Gastrocnemius medialis (tissue), 4 donors: ENCODE data around the gene PCSK6. TPM values are rescaled to one million over a fixed set of nuclear protein-coding genes. Genes with fewer than 3 reads are reported as not detected.

Experiments used
- ATAC-seq, 2 donors: fragments of 150-250 bp; one replicate each; pipeline ENCODE4 v1.9.1; 2016
- DNase-seq, 2 donors: peaks; one replicate each; pipeline ENCODE4 v3.0.0-alpha.2; 2019
- H3K27ac ChIP-seq, 4 donors: fragments of 200-600 bp; sonication (generic); 1 replicate in 1 of 4; 2 replicates in 3 of 4; pipeline ENCODE4 v1.5.1; 2016 to 2018; ENCODE audit warnings: mild to moderate bottlenecking in 2 of 4, moderate library complexity in 1 of 4
- H3K27me3 ChIP-seq, 3 donors: fragments of 200-600 bp; sonication (generic) in 2 of 3; 1 replicate in 1 of 3; 2 replicates in 2 of 3; pipeline versions ENCODE4 v1.5.1 to v1.6.0; 2016 to 2019; ENCODE audit warnings: mild to moderate bottlenecking in 1 of 3, moderate library complexity in 1 of 3
- H3K36me3 ChIP-seq, 2 donors: fragments of 200-600 bp; sonication (generic) in 1 of 2; one replicate each; pipeline ENCODE4 v1.5.1; 2017 to 2018
- H3K4me1 ChIP-seq, 2 donors: fragments of 200-600 bp; sonication (generic) in 1 of 2; one replicate each; pipeline ENCODE4 v1.5.1; 2016 to 2017; ENCODE audit warnings: mild to moderate bottlenecking in 2 of 2
- H3K4me3 ChIP-seq, 4 donors: fragments of 200-600 bp; sonication (generic) in 3 of 4; 1 replicate in 1 of 4; 2 replicates in 3 of 4; pipeline ENCODE4 v1.5.1; 2016 to 2019; ENCODE audit warnings: mild to moderate bottlenecking in 2 of 4
- H3K9me3 ChIP-seq, 3 donors: fragments of 200-600 bp; sonication (generic) in 2 of 3; 1 replicate in 1 of 3; 2 replicates in 2 of 3; pipeline ENCODE4 v1.5.1; 2016 to 2019
- POLR2A ChIP-seq, 2 donors: fragments of 450-650 bp; IDR thresholded peaks; one replicate each; pipeline ENCODE4 v1.6.1; 2017; ENCODE audit warnings: antibody characterized with exemption in 2 of 2, mild to moderate bottlenecking in 2 of 2, moderate library complexity in 2 of 2
- in situ Hi-C, 4 donors: fragments of 200-750 bp; cut with MboI; loops; one replicate each; pipeline versions ENCODE4 v1.15.0 to v1.8.0; 2017; ENCODE audit warnings: low sequenced_read_pairs in 4 of 4
- intact Hi-C: fragments of 100-400 bp; cut with DNase I; formaldehyde crosslinking; loops from one replicate; pipeline ENCODE4 v1.15.1; 2023; ENCODE audit warnings: low total_unique reads
- total RNA-seq, 4 donors: library from RNA; depleted of rRNA; stranded (reverse); fragments of >200 nt; gene quantifications; one replicate each; pipeline versions ENCODE4 v1.1.0 to v1.2.3, GENCODE V29; 2016
- TF ChIP-seq, protein P1 (sequence below), 5 experiments: fragments of 450-650 bp in 3 of 5; fragments of 200-600 bp in 2 of 5; sonication (generic) in 2 of 5; IDR thresholded peaks in 4 of 5; conservative IDR thresholded peaks in 1 of 5; 1 replicate in 4 of 5; 2 replicates in 1 of 5; pipeline ENCODE4 v1.5.1; 2016 to 2019; ENCODE audit warnings: antibody characterized with exemption in 5 of 5, mild to moderate bottlenecking in 3 of 5, moderate library complexity in 3 of 5

Gene PCSK6
- total RNA-seq, 4 donors from 2014 or later: 12.8 to 46.0 (median 23.6) TPM

GRCh38 chr15:101452572-101452971, 36.9 kb downstream of the PCSK6 start:
- peak overlapping the region in 2 of 4 donors; percentile 1 to 94 for H3K27ac ChIP-seq
- TF ChIP-seq, protein P1, sequence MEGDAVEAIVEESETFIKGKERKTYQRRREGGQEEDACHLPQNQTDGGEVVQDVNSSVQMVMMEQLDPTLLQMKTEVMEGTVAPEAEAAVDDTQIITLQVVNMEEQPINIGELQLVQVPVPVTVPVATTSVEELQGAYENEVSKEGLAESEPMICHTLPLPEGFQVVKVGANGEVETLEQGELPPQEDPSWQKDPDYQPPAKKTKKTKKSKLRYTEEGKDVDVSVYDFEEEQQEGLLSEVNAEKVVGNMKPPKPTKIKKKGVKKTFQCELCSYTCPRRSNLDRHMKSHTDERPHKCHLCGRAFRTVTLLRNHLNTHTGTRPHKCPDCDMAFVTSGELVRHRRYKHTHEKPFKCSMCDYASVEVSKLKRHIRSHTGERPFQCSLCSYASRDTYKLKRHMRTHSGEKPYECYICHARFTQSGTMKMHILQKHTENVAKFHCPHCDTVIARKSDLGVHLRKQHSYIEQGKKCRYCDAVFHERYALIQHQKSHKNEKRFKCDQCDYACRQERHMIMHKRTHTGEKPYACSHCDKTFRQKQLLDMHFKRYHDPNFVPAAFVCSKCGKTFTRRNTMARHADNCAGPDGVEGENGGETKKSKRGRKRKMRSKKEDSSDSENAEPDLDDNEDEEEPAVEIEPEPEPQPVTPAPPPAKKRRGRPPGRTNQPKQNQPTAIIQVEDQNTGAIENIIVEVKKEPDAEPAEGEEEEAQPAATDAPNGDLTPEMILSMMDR (IDR thresholded peaks at IDR 0.05 in 4 of 5, conservative IDR thresholded peaks at IDR 0.05 in 1 of 5): no peak
- no peak for TF ChIP-seq POLR2A (IDR thresholded peaks at IDR 0.05)
- no peak overlapping the region for H3K4me3 ChIP-seq
- no peak for ATAC-seq
- no peaks in the 10 kb centered on the region for H3K27me3 ChIP-seq
- no peak for DNase-seq
- in situ Hi-C loops: no loop called here
- H3K4me1 ChIP-seq: peaks cover 32 to 42% of the 10 kb centered on the region in 2 donors
- H3K9me3 ChIP-seq: no peaks in the 10 kb centered on the region
- intact Hi-C loops: loop anchor here (5.0 to 10.0 kb wide), 2 partner anchors 175 to 192 kb away; partner anchors contain the start of gene SELENOS
- H3K36me3 ChIP-seq: no peaks in the 10 kb centered on the region

DNA sequence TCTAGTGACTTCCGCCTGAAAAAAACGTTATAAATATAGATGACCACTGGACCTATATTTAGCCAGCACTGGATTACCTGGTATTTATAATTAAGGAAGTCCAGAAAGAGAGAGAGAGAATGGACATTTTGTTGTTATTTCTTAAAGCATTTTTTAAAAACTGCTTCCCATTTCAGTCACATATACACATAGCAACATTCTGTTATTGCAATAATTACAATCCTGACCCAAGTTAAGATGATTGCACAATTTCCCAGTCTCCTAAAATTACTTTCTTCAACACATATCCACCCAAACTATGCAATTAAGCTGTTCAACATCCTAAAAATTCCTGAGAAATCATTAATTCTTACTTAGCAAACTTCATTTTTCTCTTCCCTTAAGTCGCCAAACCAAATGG, 37.7 kb downstream of the PCSK6 start:
- intact Hi-C loops: loop anchor here (5.0 to 10.0 kb wide), 2 partner anchors 175 to 193 kb away; partner anchors contain the start of gene SELENOS
- Histone ChIP-seq H3K27me3 (no peaks in the 10 kb centered on the region), H3K36me3 (no peaks in the 10 kb centered on the region), H3K4me3 (peak overlapping the region in 2 of 4 donors; percentile 12 to 19), H3K4me1 (peaks cover 37 to 49% of the 10 kb centered on the region in 2 donors), H3K27ac (peak overlapping the region; percentile 7 to 94 (median 48)), H3K9me3 (no peaks in the 10 kb centered on the region)
- DNase-seq (no peak), ATAC-seq (no peak)
- no peak for TF ChIP-seq POLR2A (IDR thresholded peaks at IDR 0.05)
- TF ChIP-seq, protein P1 (IDR thresholded peaks at IDR 0.05 in 4 of 5, conservative IDR thresholded peaks at IDR 0.05 in 1 of 5): no peak
- in situ Hi-C loops: no loop called here

DNA sequence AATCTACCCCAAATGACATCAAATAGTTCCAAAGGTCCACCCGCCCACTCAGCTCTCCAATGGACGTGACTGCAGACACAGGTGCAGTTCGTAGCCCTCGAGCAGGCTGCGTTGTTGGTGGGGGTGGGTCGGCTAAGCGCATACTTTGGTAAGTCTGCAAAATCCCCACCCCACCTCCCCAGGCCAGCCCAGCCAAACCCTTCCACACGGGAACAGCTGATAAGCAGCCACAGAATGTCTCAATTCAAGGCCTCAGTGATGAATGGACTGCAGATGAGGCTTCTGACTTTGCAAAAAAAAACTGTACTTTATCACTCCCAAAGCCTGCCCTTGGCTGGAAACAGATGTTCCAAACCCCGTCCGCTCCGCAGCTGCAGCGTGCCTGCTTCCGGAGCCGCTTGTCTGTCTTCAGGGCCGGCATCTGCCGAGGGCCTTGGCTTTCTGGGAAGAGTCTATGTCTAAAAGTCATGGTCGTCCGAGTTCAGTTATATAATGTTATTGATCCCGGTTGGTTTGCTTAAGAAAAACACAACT, 38.2 kb downstream of the PCSK6 start:
- H3K4me1 ChIP-seq: peaks cover 42 to 50% of the 10 kb centered on the region in 2 donors
- H3K27ac ChIP-seq: peak overlapping the region; percentile 7 to 94 (median 48)
- no peak for TF ChIP-seq POLR2A (IDR thresholded peaks at IDR 0.05)
- TF ChIP-seq, protein P1 (IDR thresholded peaks at IDR 0.05 in 4 of 5, conservative IDR thresholded peaks at IDR 0.05 in 1 of 5): no peak
- H3K27me3 ChIP-seq: no peaks in the 10 kb centered on the region
- DNase-seq (peak in 1 of 2 donors; percentile 48), ATAC-seq (no peak)
- in situ Hi-C loops (no loop called here), intact Hi-C loops (loop anchor here (5.0 to 10.0 kb wide), 2 partner anchors 174 to 193 kb away; partner anchors contain the start of gene SELENOS)
- no peaks in the 10 kb centered on the region for H3K9me3 ChIP-seq
- H3K36me3 ChIP-seq: no peaks in the 10 kb centered on the region
- peak overlapping the region in 2 of 4 donors; percentile 12 to 19 for H3K4me3 ChIP-seq

GRCh38 chr15:101450403-101451265, 38.9 kb downstream of the PCSK6 start:
- TF ChIP-seq, protein P1 (IDR thresholded peaks at IDR 0.05 in 4 of 5, conservative IDR thresholded peaks at IDR 0.05 in 1 of 5): no peak
- no peak for TF ChIP-seq POLR2A (IDR thresholded peaks at IDR 0.05)
- no peaks in the 10 kb centered on the region for H3K9me3 ChIP-seq
- H3K27ac ChIP-seq: peak overlapping the region; percentile 7 to 94 (median 48)
- H3K4me1 ChIP-seq: peaks cover 40 to 49% of the 10 kb centered on the region in 2 donors
- in situ Hi-C loops: no loop called here
- no peaks in the 10 kb centered on the region for H3K27me3 ChIP-seq
- no peak overlapping the region for H3K4me3 ChIP-seq
- no peak for ATAC-seq
- DNase-seq: no peak
- no peaks in the 10 kb centered on the region for H3K36me3 ChIP-seq
- intact Hi-C loops: loop anchor here (5.0 to 10.0 kb wide), 2 partner anchors 173 to 194 kb away; partner anchors contain the start of gene SELENOS
